ENCODE data around the gene SEMA4G. TPM values are rescaled to one million over a fixed set of nuclear protein-coding genes. Genes with fewer than 3 reads are reported as not detected.

Gene SEMA4G
- total and polyA plus RNA-seq, 2 of the 13 experiments (the other 11 are each of a cell fraction or from before 2014, with no cell fraction given): 46.2 to 207 TPM

- peak; percentile 51; the same call in 1 of the 2 replicates for TF ChIP-seq STAG1 (CRISPR knock-in tag; IDR thresholded peaks at IDR 0.05)
- no peak for TF ChIP-seq SRF (IDR thresholded peaks at IDR 0.05; ENCODE audit: low read depth, low read length)
- peak; percentile 85; the same call in 1 of the 2 replicates for TF ChIP-seq KDM3A (CRISPR knock-in tag; IDR thresholded peaks at IDR 0.05; ENCODE audit: low read depth)
- TF ChIP-seq ZNF670 (CRISPR knock-in tag; IDR thresholded peaks at IDR 0.05; ENCODE audit: borderline replicate concordance): no peak; the same call in 1 of the 2 replicates
- TF ChIP-seq CREB1 (IDR thresholded peaks at IDR 0.05): peak; percentile 55; the same call in 1 of the 2 replicates
- TF ChIP-seq CREB1 (CRISPR knock-in tag; IDR thresholded peaks at IDR 0.05): no peak
- TF ChIP-seq ZNF18 (CRISPR knock-in tag; IDR thresholded peaks at IDR 0.05; ENCODE audit: insufficient replicate concordance): peak; percentile 75
- no peak for TF ChIP-seq ZBTB33 (CRISPR knock-in tag; IDR thresholded peaks at IDR 0.05)
- TF ChIP-seq HOXA3 (CRISPR knock-in tag; IDR thresholded peaks at IDR 0.05): peak; percentile 60
- no peak for TF ChIP-seq CENPX (CRISPR knock-in tag; IDR thresholded peaks at IDR 0.05)
- TF ChIP-seq ZNF704 (CRISPR knock-in tag; IDR thresholded peaks at IDR 0.05; ENCODE audit: borderline replicate concordance): peak; percentile 90; the same call in 1 of the 2 replicates
- TF ChIP-seq CENPBD1 (CRISPR knock-in tag; IDR thresholded peaks at IDR 0.05; ENCODE audit: borderline replicate concordance, low read depth): no peak
- no peak for TF ChIP-seq ZNF350 (CRISPR knock-in tag; IDR thresholded peaks at IDR 0.05; ENCODE audit: borderline replicate concordance, low read depth)
- no peak for TF ChIP-seq ZBTB21 (CRISPR knock-in tag; IDR thresholded peaks at IDR 0.05)
- TF ChIP-seq E2F5 (CRISPR knock-in tag; conservative IDR thresholded peaks at IDR 0.05): peak; percentile 27; the same call in 1 of the 2 replicates
- no peak for TF ChIP-seq SIN3B (IDR thresholded peaks at IDR 0.05; ENCODE audit: low read length)
- peak; percentile 45; the same call in 1 of the 2 replicates for TF ChIP-seq SOX5 (CRISPR knock-in tag; IDR thresholded peaks at IDR 0.05; ENCODE audit: borderline replicate concordance)
- no peak for TF ChIP-seq HNRNPLL (IDR thresholded peaks at IDR 0.05; ENCODE audit: low read depth, low read length, poor library complexity, severe bottlenecking)
- no peak for TF ChIP-seq ZNF619 (CRISPR knock-in tag; IDR thresholded peaks at IDR 0.05)
- peak; percentile 49; the same call in 1 of the 2 replicates for TF ChIP-seq FOXO1 (CRISPR knock-in tag; IDR thresholded peaks at IDR 0.05)
- no peak for TF ChIP-seq ZEB1 (IDR thresholded peaks at IDR 0.05; ENCODE audit: insufficient replicate concordance, low read depth)
- no peak for TF ChIP-seq ZNF234 (CRISPR knock-in tag; conservative IDR thresholded peaks at IDR 0.05)
- 0 out of 2 replicates have a peak, but pooled peaks have one; percentile 6 for TF ChIP-seq ZNF232 (CRISPR knock-in tag; IDR thresholded peaks at IDR 0.05; ENCODE audit: borderline replicate concordance)
- peak; percentile 59; the same call in 1 of the 2 replicates for TF ChIP-seq PPARG (CRISPR knock-in tag; conservative IDR thresholded peaks at IDR 0.05)
Measured at GRCh38 chr10:100998991-100999741, 29.9 kb downstream of the SEMA4G start (continued).
